Subcutaneous adipose tissue (tissue), 4 donors: ENCODE measurements around the gene CDK5RAP1. TPM values are rescaled to one million over a fixed set of nuclear protein-coding genes. Genes with fewer than 3 reads are reported as not detected.

Experiments
- total RNA-seq, 4 donors: library from RNA; depleted of rRNA; stranded (reverse); fragments of >200 nt; gene quantifications; one replicate each; pipeline ENCODE4 v1.1.0, GENCODE V29; 2016
- TF ChIP-seq, protein P1 (sequence below): fragments of 450-650 bp; IDR thresholded peaks from one replicate; pipeline ENCODE4 v1.5.1; 2016; ENCODE audit warnings: low read depth, mild to moderate bottlenecking, control low read depth, antibody characterized with exemption, moderate library complexity

The CDK5RAP1 gene, protein sequence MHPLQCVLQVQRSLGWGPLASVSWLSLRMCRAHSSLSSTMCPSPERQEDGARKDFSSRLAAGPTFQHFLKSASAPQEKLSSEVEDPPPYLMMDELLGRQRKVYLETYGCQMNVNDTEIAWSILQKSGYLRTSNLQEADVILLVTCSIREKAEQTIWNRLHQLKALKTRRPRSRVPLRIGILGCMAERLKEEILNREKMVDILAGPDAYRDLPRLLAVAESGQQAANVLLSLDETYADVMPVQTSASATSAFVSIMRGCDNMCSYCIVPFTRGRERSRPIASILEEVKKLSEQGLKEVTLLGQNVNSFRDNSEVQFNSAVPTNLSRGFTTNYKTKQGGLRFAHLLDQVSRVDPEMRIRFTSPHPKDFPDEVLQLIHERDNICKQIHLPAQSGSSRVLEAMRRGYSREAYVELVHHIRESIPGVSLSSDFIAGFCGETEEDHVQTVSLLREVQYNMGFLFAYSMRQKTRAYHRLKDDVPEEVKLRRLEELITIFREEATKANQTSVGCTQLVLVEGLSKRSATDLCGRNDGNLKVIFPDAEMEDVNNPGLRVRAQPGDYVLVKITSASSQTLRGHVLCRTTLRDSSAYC
- total RNA-seq: 10 to 100 TPM; 14.5 to 26.0 (median 16.3) TPM

DNA sequence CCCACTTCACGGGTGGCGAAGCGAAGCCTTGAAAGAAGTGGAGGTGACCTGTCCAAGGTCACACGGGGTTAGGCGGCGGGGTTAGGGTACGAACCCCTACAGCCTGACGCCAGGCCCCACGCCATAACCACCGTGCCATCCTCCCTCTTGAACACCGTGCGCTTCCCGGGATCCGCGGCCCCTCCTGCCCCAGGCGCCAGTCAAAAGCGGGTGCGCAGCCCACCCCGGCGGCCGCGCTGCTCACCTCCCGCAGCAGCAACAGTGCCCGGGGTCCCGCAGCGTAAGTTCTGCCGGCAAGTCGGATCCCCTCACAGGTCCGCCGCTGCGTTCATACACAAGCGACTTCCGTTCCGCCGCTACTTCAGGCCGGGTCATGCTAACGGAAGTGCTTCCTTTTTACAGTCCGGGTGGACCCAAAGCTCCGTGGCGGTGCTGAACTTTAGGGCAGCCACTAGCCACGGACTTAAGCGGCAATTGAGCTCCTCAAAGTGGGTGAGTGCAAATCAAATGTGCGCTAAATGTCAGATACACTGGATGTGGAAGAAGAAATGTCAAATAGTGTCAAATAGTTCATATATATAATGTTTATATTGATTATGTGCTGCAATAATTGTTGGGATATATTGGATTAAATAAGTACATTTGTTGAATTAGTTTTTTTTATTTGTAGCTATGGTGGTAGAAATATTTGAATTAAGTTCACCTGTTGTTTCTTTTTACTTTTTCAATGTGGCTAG lies at the start of gene CDK5RAP1:
CDK5RAP1 (minus strand) TSS at position 336 of the 737 bp plus-strand sequence. CDS start 4,455 bp downstream, outside the sequence.
- TF ChIP-seq, protein P1, sequence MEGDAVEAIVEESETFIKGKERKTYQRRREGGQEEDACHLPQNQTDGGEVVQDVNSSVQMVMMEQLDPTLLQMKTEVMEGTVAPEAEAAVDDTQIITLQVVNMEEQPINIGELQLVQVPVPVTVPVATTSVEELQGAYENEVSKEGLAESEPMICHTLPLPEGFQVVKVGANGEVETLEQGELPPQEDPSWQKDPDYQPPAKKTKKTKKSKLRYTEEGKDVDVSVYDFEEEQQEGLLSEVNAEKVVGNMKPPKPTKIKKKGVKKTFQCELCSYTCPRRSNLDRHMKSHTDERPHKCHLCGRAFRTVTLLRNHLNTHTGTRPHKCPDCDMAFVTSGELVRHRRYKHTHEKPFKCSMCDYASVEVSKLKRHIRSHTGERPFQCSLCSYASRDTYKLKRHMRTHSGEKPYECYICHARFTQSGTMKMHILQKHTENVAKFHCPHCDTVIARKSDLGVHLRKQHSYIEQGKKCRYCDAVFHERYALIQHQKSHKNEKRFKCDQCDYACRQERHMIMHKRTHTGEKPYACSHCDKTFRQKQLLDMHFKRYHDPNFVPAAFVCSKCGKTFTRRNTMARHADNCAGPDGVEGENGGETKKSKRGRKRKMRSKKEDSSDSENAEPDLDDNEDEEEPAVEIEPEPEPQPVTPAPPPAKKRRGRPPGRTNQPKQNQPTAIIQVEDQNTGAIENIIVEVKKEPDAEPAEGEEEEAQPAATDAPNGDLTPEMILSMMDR: no peak

DNA sequence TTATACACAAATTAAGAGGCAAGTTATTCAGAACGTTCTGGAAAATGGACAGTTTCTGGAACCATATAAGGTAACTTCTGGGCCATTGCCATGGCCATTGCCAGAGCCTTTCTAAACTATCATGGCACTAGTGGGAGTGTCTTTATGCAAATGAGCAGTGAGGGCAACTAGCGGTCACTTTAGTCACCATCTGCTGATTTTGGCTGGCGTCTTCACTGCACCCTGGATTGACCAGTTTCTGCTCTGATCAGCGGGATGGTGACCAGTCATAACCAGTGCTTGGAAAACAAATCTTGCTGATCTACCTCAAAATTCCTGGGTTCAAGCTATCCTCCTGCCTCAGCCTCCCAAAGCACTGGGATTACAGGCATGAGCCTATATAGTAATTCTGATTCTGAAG lies 49.5 kb upstream of the CDK5RAP1 start:
- TF ChIP-seq, protein P1: no peak

DNA sequence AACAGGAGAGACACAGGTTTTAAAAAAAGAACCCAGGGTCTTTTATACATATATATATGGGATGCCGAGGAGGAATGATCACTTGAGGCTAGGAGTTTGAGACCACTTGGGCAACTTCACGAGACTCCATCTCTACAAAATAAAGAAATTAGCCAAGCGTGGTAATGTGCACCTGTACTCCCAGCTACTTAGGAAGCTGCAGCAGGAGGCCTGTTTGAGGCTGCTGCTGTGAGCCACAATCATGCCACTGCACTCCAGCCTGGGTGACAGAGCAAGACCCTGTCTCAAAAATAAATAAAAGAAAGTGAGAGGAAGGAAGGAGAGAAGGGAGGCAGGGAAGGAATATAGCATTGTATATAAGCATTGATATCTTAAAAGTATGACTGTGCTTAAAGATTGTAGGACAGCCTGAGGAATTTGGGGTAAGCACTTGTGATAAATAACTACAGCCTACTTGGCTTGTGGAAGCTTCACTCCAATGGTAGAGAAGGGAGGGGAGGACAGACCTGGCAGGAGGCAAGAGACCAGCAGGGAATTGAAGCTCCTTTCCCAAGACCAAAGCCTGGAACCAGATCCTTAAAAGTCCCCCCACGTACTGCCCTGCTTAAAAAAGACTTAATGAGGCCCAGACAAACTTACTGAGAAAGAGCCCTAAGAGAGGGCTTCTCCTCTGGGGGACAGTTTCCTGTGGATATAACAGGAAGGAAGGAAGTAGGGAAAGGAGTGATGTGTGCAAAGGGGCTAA lies 44.7 kb upstream of the CDK5RAP1 start:
- TF ChIP-seq, protein P1: no peak

DNA sequence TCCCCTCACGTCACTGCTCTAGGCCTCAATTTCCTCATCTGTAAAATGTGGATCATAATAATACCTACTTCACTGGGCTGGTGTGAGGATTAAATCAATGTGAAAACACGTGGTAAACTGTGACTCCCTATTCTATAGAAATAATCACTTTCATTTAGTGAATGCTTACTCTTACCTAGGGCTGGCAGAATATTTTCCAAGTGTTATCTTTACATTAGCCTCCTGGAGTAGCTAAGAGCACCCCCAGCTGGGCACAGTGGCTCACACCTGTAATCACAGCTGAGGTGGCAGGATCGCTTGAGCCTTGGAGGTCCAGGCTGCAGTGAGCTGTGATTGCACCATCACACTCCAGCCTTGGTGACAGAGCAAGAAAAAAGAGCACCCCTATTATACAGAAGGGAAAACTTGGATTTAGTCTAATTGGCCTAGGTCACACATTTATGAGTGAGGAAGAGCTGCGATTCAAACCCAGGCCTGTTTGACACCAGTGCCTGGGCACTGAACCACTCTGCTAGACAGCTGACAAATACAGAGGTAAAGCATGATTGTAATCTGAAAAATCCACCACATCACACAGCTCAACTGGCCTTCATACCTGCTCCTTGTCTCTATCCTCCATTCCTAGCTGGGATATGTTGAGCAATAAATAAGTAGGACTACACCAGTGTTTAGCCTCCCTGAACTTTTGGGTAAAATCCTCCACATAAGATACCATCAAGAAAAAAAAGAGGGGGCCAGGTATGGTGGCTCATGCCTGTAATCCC lies 43.7 kb upstream of the CDK5RAP1 start:
- TF ChIP-seq, protein P1: no peak

DNA sequence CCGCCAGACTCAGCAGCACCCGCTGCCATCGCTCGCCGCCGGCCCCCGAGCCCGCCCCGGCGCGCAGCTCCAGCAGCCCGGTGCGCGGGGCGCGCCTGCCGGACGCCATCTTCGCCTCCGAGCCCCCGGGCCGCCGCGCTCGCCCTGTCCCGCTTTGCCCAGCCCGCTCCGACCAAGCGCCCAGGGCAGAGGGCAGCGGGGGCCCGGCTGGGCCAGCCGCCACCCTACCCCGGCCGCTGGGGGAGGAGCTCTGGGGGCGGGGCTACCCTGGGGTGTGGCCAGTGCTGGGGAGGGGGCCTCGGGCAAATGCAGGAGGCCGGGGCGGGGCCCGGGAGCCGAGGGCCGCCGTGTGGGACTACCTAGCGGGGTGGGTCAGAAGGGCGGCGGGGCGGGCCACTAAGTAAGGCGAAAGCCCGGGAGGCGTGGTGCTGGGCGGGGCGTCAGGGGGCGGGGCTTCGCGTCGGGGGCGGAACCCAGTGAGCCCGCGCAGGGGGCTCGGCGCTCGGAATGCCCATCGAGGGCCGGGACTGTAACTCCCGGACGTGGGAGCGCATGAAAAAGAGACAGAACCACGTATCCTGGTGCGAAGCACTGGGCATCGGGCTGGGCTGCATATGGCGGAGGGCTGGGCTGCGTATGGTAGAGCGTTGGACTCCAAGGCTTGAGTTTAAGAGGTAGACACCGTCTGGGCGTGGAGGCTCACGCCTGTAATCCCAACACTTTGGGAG lies 42.4 kb upstream of the CDK5RAP1 start, which contains the start of gene SNTA1:
SNTA1 (minus strand) TSS at position 252 of the 728 bp plus-strand sequence; CDS start at position 109, 143 bp downstream.
- TF ChIP-seq, protein P1: no peak

DNA sequence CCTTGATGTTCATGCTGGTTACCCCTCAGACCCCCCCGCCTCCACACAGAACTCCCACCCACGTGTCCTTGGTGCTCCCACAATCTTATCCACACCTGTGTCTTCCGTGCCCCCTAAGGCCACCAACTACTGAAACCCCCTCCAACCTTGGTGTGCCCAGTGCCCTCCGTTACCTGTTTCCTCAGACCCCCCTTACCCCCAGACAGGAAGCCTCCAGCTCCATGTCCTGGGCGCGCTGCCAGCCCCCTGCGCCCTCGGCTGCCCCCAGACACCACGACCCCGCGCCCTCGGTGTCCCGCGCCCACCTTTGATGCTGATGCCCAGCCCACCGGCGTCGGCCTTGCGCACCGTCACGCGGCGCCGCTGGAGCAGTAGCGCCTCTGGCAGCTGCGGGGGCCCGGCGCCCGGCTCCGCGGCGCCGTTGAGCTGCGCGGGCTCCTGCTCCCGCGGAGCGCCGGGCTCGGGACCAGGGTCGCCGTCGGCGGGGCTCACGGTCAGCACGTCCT lies 41.7 kb upstream of the CDK5RAP1 start:
- TF ChIP-seq, protein P1: no peak
